HL-60 (cell line): Measurements from ENCODE around the gene NCF1.
"Not testable (repeated sequence)": the region's sequence is repeated elsewhere in the genome, so short reads cannot be mapped to it uniquely, and the experiment has no call there.

ENCODE experiments used
- DNase-seq, 2 experiments: peaks; one replicate each; pipeline ENCODE4 v3.0.0-alpha.2; 2010 to 2020; ENCODE audit warnings: low read depth in 1 of 2, low spot score in 1 of 2
- H3K27ac ChIP-seq: fragments of 250-450 bp; sonication (Bioruptor Pico); replicated peaks from 2 replicates; pipeline ENCODE4 v1.5.1; 2020; ENCODE audit warnings: mild to moderate bottlenecking, moderate library complexity
- H3K27me3 ChIP-seq: fragments of 250-450 bp; sonication (Bioruptor Pico); 2 replicates; pipeline ENCODE4 v1.5.1; 2021; ENCODE audit warnings: mild to moderate bottlenecking, moderate library complexity; ENCODE audit not compliant: insufficient read depth, poor library complexity, severe bottlenecking
- H3K4me3 ChIP-seq: replicated peaks from 2 replicates; pipeline ENCODE4 v1.5.1; 2011; ENCODE audit warnings: mild to moderate bottlenecking, control low read depth, low read length; ENCODE audit not compliant: insufficient read depth

Gene NCF1

DNA sequence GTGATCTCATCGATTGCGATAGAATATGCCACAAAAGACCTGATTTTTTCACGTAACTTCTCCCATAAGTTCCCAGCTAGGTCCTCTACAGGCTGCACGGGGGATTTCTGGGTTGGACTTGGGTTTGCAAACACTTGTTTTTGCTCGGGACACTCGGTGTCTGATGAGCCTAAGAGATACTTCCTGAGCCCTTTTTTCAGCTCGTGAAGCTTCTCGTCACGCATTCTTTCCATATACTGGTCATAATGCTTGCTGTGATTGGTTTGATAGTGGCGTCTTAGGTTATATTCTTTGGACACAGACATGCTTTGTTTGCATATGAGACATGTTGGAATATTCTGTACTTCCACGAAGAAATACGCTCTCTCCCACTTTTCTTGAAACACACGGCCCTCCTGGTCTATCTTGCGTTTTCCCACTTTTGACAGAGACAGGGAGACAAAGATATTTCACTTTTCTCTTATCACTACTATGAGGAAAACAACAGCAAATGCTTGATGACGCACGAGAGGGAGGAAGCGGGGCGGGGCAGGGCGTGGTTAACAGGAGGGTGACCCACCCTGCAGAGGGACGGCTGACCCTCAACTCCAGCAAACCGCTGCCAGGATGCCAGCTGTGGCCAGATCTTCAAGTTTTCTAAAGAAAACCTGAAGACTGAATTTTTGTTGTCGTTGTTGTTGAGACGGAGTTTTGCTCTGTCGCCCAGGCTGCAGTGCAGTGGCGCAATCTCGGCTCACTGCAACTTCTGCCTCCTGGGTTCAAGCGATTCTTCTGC lies 24.2 kb downstream of the NCF1 start:
- not testable (repeated sequence) for DNase-seq, H3K27me3 ChIP-seq, H3K4me3 ChIP-seq, H3K27ac ChIP-seq

DNA sequence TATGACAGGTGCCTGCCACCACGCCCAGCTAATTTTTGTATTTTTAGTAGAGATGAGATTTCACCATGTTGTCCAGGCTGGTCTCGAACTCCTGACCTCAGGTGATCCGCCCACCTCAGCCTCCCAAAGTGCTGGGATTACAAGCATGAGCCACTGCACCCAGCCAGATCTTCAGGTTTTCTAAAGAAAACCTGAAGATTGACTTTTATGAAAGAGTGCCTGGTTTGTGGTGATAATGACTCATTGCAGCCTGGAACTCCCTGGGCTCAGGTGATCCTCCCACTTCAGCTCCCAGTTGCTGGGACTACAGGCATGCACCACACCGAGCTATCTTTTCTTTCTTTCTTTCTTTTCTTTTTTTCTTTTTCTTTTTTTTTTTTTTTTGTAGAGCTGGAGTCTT lies 24.8 kb downstream of the NCF1 start:
- H3K27me3 ChIP-seq, H3K4me3 ChIP-seq, DNase-seq, H3K27ac ChIP-seq: not testable (repeated sequence)

DNA sequence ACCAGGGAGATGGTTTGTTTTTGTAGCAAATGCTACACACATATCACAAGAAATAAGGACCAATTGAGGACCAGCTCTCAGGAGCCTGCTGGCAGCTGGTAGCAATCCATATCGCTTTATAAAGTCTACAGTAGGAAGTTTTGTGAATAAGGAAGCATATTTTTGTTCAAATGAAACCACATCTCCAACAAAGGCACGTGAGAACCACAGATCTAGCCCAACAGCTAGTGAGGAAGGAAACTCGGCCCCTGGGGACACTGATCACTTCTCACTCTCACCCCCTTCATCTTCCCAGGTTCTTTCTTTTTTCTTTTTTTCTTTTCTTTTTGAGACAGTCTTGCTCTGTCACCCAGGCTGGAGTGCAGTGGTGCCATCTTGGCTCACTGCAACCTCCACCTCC lies 42.1 kb downstream of the NCF1 start:
- not testable (repeated sequence) for H3K27ac ChIP-seq, H3K4me3 ChIP-seq, H3K27me3 ChIP-seq, DNase-seq

DNA sequence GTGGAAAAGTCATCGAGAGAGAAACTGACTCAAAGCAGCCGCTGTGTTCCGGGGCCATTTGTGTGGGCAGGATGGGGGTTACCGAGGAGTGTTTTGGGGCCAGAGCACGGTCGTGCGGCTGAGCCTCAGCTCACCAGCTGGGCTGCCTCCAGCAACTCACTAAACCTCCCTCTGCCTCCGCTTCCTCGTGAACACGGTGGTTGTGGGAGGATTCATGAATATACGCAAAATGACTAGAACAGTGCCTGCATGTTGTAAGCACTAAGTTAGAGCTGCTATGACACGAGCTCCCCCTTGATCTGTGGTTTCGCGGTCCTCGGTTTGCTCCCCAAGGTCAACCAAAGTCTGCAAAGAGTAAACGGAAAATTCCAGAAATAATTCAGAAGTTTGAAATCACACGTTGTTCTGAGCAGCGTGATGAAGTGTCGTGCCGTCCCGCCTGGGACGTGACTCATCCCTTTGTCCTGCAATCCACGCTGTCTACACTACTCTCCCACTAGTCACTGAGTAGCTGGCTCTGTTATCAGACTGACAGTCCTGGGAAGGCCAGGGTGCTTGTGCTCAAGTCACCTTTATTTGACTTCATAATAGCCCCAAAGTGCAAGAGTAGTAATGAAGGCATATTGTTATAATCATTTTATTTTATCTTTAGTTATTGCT lies 46.5 kb downstream of the NCF1 start:
- not testable (repeated sequence) for H3K27me3 ChIP-seq

DNA sequence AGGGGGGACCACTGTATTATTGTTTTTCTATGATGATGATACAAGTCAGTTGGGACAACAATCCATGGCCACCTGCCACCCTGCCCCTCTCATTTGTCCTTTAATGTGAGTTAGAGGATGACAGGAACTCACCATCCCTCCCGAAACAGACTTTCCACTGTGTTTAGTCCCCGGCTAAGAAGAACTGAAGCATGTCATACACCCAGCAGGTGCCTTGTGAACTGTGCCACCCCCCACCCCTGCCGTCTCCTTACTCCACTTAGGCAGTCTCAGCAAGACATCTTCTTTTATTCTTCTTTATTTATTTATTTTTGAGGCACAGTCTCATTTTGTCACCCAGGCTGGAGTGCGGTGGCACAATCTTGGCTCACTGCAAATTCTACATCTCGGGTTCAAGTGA lies 47.4 kb downstream of the NCF1 start:
- not testable (repeated sequence) for H3K27ac ChIP-seq, H3K27me3 ChIP-seq, H3K4me3 ChIP-seq, DNase-seq

More for the DNA sequence above, 46.5 kb downstream of the NCF1 start:
- not testable (repeated sequence) for H3K27ac ChIP-seq, DNase-seq, H3K4me3 ChIP-seq

DNA sequence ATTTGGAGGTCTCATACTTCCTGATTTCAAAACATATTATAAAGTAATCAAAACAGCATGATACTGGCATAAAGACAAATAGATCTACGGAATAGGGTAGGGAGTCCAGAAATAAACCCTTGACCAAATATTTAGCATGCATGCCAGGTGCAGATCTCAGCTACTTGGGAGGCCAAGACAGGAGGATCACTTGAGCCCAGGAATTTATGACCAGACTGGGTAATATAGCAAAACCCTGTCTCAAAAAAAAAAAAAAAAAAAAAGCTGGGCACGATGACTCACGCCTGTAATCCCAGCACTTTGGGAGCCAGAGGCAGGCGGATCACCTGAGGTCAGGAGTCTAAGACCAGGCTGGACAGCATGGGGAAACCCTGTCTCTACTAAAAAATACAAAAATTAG lies 56.1 kb downstream of the NCF1 start:
- H3K4me3 ChIP-seq, H3K27ac ChIP-seq, H3K27me3 ChIP-seq, DNase-seq: not testable (repeated sequence)

DNA sequence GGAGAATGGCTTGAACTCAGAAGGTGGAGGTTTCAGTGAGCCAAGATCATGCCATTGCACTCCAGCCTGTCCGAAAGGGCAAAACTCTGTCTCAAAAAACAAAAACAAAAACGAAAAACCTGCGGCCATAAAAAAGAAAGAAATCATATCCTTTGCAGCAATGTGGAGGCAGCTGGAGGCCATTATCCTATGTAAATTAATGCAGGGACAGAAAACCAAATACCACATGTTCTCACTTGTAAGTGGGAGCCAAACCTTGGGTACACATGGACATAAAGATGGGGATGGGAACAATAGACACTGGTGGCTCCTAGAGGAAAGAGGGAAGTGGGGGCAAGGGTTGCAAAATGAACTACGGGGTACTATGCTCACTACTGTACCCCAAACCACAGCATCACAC lies 56.6 kb downstream of the NCF1 start:
- not testable (repeated sequence) for DNase-seq, H3K27ac ChIP-seq, H3K4me3 ChIP-seq, H3K27me3 ChIP-seq
